ENCODE data around the gene GRIP1.
"Not testable (repeated sequence)": the region's sequence is repeated elsewhere in the genome, so short reads cannot be mapped to it uniquely, and the experiment has no call there.

GRIP1 gene

DNA sequence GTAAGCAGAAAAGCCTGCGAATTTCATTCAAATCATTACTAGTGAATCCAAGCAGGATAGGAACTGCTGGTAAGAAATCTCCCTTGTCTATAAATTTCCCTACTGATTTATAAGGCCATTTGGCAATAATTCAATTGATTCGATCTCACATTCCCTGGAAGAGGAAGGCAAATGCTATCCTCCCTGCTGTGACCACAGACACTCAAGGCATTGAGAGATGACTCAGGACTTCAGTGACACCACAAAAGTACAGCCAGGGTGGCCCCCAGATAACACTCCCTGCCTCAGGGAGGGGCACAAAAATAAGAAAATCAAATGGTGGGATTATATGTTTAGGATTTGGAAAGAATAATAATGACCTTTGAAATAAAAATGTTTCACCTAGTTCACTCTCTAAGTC, 162.7 kb downstream of the GRIP1 start:
- peak; percentile 75 for DNase-seq

DNA sequence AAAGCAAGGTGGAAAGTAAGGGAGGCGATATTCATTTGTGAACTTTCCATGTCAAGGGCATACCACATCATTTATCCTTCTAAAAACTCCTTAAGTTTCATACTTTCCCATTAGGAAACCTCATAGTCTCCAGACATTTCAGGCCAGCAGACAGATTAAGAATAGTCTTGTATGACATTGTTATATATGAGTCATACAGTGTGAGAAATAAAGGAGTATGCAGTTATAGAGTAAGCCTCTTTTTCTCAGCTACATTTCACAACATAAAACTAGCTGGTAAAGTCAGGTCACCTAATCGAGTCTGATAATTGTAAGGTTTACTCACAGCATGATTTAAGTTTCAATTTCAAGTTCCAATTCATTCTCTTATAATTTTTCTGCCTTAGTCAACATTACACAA, 164.3 kb downstream of the GRIP1 start:
- DNase-seq, result peak; percentile 75

DNA sequence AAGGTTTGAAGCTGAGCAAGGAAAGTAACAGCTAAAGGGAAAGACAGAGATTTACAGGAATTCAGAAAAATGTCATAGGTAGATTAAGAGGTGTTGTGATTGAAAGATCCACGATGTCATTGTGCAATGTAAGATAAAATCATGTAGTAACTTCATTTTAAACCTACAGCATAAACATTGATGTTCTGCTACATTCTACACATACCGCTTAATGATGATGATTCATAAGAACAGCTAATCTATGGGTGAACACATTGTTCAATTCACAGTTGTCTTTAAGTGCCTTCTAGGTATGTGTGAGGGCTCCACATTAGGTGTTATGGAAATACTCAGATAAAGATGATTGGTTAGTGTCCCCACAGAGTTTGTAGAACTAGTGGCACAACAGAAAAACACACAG, 170.9 kb downstream of the GRIP1 start:
- no peak for DNase-seq

DNA sequence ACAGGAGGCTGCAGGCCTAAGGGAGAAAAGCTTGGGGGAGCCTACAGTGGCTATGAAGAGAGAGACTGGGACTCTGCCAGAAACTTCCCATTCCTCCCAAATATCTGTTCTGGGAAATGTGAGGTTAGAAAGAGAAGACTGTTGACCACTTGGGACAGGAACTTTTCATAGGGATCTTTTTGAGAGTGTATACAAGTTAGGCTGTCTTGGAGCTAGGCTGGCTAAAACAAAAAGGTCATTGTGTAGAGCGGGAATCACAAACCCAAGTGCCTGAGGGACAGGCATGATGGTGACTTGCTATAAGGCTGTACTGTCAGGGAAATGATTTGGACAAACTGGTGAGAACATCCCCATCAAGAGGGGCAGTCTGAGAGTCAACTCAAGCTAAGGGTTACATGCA, 175.1 kb downstream of the GRIP1 start:
- no peak for DNase-seq

DNA sequence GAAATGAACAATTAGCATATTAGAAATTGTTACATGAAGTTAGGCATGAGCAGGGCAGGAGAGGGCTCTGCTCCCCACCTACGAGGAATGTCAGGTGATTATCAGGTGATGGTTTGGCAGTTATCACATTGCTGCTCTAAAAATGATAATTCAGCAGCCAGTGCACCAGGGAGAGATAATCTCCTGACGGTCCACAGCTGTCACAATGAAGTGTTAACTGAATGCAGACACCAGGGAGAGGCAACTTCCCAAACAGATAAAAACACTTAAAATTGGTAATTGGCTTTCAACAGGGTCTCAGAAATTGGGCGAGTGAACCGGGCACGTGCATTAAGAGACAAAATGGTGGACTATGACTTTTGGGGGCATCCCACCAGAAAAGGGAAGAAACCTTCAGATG, 176.0 kb downstream of the GRIP1 start:
- DNase-seq, result no peak

DNA sequence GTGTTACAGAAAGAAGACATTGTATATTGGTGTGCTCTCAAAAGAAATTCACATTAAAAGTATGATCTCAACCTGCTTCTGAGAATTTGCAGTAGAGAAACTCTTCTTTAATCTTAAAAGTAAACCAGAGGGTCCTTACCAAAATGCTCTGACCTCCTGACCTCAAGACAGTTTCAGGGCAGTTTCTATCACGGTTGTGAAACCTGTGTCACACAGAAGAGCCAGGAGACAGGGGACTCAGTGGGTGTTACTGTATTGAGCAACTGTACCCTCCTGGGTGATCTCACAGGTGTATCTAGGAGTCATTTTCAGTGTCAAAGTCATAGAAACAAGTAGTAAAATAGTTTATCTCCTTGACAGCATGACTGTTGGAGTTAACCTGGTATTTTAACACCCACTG, 178.0 kb downstream of the GRIP1 start:
- no peak for DNase-seq

DNA sequence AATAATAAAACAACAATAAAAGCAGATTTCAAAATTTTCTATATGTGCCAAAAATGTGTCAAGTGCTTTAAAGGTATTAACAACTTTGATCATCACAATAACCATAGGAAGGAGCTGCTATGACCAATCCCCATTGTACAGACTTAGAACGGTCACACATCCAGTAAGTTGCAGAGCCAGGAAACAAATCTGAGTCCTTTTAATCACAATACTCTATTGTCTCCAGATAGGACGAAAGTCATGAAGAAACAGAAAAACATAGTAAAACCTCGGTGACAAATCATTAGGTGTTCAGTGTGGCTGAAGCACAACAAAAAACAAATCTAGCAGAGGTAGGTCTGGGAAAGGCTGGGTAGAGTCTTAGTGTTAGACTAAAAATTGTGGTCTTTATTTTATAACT, 178.8 kb downstream of the GRIP1 start:
- DNase-seq, result no peak

DNA sequence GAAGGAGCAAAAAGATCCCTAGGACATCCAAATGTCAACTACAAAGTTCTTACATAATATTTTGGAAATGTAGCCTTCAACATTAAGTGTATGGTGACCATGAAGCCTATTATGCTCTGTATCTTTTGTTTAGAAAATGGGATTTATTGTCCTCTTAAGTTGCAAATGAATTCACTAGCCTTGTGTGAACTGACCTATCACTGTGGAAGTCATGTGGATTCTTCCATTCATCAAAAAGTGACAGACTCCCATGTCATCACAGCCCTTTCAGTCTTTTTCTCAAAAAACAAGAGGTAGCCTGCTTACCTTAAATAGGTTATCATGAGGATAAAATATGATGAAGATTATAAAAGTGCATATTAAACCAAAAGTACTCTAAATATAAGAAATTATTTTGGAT, 179.9 kb downstream of the GRIP1 start:
- DNase-seq, result no peak

DNA sequence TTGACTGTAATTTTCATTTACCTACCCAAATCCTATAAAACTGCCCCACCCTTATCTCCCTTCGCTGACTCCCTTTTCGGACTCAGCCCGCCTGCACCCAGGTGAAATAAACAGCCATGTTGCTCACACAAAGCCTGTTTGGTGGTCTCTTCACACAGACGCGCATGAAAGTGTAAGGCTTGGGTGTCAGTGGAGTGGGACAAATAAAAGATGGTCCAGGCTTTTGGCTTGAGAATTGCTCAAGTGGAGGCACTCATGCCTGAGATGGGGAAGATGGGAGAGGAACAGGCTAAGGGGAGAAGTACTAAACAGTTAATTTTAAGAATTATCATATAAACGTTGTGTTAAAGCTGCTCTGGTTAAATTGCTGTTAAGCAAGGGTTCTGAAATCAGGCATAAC, 180.8 kb downstream of the GRIP1 start:
- DNase-seq, result not testable (repeated sequence)

DNA sequence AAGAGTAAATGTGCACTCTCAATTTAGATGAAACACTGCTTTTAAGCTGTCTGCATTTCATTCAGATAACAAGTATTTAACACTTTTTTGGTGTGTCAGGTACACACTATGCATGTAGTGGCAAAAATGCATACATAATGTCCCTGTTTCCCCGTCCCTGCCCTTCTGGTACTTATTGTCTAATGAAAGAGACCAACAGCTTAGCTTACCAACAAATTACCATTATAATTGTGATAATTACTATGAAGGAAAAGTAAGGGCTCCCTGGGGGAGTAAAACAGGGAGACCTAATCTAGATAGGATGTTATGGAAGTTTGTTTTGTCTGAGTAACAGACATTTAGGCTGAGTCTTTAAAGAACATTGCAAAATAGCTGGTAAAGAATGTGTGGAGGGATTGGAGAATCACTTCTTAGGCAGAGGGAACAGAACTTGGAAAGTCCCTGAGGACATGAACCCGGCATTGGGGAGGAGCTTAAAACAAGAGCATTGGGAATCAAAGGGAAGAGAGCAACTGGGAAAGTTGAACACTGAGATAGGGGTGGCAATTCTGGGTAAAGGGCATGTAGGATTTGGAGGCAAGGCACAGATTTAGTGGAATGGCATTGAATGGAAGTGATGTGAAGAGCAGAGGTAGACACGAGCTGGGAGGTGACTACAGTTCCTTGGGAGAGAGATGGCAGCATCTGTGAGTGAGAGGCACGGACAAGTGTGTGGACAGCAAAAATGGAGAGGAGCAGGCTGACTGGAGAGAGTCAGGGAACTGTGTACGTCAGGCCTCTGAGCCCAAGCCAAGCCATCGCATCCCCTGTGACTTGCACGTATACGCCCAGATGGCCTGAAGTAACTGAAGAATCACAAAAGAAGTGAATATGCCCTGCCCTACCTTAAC, 181.6 kb downstream of the GRIP1 start:
- no peak for DNase-seq

DNA sequence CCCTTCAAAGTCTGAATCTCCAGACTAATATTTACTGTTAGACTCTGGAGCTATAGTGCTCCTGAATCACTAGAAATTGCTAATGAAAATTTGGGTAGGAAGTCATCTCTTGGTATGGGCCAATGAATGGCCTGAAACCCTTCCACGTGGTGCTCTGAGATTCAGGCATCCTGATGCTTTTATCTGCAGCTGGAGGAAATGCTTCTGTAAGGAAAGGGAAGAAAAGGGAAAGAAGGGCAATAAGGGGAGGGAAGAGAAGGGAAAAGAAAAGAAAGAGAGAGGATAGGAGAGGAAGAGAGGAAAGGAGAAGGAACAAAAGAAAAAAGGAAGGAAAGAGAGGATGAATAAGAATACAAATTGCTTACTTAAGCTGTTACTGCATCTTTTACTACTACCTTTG, 182.3 kb downstream of the GRIP1 start:
- no peak for DNase-seq

DNA sequence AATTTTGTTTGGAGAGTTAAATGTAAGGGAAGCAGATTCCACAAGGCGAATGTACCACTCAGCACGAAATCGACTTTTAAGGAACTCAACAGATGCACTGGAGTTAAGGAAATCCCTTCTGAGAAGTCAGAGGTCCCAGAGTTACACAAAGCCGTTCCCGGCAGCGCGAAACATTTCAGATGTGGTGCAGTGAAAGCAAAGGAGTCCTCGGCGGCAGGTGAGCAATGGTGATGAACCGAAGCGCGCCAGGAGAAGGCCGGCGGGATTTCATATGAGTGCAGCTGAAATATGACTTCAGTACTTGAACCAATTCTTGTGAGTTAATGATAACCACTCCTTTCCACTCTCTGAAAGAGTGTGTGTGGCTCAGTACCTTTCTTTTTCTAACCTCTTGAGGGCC, 183.2 kb downstream of the GRIP1 start:
- no peak for DNase-seq

DNA sequence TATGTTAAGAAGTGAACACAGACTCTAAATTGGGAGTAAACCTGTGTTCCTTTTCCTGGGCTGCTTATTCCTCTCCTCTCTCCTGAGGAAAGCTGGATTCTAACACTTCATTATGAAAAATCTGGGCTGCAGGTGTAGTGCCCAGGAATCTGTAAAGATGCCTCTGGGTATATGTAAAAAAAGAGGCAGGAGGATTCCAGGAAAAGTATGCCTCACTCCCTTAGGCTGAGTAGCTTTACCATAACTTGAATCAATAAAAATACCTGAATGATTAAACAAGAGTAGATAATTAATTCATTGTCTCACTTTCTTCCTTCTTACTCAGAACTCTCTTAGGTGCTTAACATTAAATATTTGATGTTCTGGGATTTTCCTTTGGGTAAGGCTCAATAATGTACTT, 185.1 kb downstream of the GRIP1 start:
- no peak for DNase-seq

DNA sequence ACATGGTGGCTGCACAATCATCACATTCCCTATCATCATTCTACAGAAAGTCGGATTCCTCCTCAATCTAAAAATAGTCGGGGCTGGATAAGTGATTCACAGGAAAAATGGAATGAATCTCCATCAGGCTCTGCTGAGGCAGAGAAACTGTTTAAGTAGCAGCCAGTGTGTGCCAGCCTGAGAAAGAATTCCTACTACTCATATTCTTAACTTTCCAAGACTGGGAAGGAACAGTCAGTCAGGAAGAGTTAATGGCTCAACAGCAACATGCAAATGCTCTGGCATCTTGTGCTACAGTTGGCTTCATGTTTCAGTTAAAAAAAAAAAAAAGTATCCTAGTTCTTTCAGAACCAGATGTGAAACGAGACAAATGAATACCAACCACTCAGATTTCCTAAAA, 187.0 kb downstream of the GRIP1 start:
- DNase-seq, result no peak

DNA sequence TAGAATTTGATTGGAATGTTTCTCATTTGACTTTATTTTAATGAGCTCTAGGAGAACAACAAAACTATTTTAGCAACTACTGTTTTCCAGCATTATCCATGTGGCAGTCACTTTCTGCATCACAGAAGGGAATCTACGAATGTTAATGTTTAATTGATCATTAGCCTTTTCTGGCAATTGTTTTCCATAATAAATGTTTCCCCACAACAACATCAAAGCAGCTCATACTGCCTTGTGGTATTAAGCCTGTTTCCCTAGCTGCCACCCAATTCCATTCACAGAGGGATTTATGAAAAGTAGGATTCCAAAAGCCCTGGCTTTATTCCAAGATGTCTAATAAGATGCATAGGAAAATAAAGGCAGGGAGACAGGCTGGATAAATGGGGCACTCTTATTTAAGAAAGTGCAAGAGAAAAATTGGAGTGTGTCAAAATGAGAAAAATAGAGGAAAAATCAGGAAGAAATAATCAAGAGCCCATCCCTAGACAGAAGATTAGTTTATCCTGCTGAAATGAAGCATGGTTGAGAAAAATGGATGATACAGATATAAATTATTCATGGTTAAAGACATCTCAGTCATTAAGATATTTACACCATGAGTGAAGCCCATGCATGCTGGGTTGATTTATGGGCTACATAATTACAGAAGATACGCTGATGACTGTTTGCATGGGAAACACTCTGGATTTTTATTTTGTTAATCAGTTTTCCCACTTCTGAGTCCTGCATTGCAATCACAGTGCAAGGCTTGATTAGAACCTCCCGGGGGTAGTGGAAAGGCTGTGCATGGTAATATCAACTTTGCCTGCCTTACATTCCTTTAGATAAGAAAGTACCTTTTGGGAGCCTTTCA, 196.3 kb downstream of the GRIP1 start:
- no peak for DNase-seq

DNA sequence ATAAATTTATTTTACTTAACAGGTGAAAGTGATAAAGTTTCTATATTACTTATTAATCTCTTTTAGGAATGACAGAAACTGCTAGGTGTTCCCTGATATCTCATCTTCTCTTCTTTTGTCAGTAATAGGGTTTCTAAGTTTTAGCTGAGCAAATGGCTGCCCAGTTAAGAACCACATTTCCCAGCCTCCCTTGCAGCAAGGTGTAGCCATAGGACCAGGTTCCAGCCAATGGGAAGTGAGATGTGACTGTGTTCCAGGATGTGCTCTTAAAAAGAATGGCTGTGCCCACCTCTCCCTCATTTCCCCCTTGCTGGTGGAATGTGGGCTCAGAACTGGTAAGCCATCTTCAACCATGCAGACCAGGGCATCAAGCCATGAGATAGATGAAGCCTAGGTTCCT, 210.9 kb downstream of the GRIP1 start:
- DNase-seq, result no peak

DNA sequence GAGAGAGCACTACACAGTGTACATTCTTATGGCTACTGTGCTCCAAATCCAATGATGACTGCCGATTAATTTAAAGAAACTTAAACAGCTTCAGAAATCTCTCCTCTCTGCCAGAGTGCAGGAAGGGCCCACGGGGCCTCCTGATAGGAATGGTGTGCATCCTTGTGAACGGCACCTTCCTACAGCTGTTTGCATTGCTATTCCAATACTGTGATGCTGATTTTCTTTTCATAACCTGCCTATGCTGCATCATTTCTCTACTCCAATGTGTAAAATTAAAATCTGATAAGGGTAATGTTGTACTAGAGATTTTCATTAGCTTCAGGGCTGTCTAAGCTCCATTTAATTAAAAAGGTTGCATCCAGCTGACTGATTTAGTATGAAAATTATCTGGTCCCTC, 217.5 kb downstream of the GRIP1 start:
- no peak for DNase-seq

DNA sequence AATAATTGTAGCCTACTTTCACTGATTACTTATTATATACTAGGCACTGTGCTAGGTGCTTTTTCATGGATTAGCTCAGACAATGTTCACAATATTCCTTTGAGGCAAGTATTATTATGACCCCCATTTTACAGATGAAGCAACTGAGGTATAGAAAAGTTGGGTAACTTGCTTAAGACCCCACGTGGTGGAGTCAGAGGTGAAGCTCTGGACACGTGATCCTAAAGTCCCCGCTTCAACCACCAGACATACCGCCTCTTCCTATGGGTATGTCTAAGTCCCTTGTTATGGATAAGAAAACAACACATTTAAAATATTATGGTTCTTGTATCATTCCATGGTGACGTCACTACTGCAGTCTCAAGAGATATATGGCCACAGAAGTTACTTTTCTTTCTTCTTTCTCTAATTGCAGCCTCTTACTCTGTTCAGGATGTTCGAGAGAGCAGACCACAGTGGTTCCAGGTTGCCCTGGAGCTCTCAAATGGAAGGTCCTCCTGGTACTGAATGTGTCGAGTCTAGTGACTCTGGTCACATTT, 218.9 kb downstream of the GRIP1 start:
- no peak for DNase-seq

DNA sequence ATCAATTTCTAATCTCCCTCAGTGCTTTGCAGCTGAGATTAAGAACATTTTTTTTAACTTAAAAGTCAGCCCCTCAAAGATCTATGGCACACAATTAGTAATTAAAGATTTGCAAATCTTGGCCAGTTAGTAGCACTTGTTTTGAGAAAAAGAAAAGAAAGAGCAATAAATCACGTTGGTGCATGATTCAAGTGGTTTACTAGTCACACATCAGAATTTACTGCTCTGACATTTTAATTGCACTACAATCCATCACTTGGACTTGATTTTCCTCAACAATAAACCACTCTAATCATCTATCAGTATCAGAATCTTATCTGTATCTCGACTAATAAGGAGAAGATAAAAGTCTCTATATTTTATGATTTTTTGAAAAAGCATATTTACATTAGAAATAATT, 222.3 kb downstream of the GRIP1 start:
- no peak for DNase-seq

DNA sequence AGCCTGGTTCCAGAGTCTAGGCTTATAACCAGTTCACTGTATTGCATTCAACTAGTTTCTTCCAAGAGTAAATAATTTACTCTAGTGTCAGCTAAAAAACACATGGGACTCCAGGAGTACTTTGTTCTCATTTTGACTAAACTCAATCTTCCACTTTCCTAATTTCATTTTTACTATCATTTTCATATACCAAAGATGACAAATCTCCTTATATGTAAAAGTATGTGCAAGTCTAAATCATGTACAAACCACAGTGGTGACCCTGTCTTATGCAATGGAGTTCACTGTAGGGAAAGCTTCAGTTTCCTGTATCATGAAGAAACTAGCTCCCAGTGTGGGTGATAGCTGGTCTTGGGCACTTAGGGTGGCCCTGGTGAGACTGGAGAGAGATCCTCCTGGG, 225.0 kb downstream of the GRIP1 start:
- DNase-seq, result peak; percentile 27

DNA sequence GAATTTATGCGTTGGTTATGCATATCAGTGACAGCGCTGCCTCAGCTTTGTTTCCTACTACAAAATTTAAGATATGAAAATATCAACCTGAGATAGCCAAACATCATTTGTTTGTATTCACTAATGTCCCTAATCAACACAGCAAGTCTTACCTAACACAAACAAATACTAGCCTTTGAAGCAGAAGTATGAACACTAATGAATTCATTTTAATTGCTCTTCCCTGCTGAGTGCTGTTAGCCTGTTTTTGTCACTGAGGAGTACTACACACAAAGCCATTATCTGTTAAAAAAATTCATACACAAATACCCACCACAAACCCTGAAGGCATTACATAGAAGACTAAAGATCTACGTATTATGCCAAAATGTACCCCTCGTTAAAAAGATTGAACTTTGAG, 225.8 kb downstream of the GRIP1 start:
- DNase-seq, result no peak

DNA sequence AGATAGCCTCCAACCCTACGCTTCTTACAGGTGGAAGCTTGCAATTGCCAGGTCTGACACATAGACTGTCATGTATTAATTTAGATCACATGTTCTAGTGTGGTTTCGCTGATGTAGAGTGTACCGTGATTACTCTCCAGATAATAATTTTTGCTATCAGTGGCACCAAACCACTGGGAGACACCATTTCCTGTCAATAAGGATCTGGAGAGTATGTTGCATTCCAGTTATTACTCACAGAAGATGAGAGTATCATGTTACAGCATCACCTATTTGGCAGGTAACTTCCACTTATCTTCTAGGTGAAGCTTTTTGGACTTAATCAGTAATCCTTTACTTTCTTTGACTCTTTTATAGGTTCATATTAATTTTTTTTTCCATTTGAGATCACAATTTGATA, 229.3 kb downstream of the GRIP1 start:
- DNase-seq, result no peak

DNA sequence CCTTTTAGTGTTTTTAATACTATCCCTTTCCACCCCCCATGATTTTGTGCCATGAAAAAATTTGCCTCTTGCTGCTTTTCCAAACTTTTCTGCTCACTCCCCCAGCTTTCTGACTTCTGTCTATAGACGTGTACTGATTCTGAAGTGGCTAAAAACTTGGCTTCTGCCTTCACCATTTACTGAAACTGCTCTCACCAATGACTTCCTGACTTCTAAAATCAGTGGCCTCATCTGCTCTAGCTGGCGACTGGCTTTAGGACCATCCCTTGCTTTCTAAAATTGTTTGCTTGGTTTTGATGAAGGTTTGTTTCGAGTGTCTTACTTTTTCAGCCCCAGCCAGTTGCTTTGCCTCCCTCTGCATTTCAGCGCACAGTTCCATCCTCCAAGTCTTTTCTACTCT, 231.2 kb downstream of the GRIP1 start:
- no peak for DNase-seq

DNA sequence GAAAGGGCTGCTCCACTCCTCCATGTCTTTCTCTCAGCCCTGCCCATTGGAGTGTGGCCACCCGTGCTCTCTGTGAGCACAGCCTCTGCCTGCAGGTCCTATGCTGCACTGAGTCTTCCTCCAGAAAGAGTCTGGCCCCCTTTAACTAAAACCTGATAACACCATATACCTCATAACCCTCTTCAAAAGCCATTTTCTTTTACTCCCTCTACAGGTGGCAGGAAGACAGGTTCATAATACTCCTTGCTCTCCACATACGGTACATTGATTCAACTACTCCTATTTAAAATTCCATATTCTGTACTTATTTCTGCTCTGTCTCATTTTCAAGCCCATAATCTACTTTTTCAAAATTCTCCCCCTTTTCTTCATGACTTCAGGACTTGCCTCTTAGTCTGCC, 232.6 kb downstream of the GRIP1 start:
- no peak for DNase-seq
